Smooth muscle cell (in vitro differentiated cells): ENCODE data around the gene ZNF780A. TPM values are rescaled to one million over a fixed set of nuclear protein-coding genes. Genes with fewer than 3 reads are reported as not detected.
A peak's percentile ranks its signal among the peaks of the same experiment; 100 is the strongest.

ENCODE experiments used
- DNase-seq: peaks from one replicate; lab custom pipeline; 2025; ENCODE audit not compliant: unreplicated experiment; lab: John Stamatoyannopoulos, UW
- H2AFZ ChIP-seq: fragments of 200-600 bp; sonication (generic); 2 replicates; pipeline ENCODE4 v1.6.0; 2016; ENCODE audit warnings: antibody characterized with exemption, low read depth, mild to moderate bottlenecking
- H3F3A ChIP-seq: fragments of 200-600 bp; sonication (generic); 2 replicates; pipeline ENCODE4 v1.6.0; 2017; ENCODE audit warnings: antibody characterized with exemption, low read depth
- H3K27ac ChIP-seq: fragments of 200-600 bp; sonication (generic); 2 replicates; pipeline ENCODE4 v1.5.1; 2016; ENCODE audit warnings: low read depth, mild to moderate bottlenecking
- H3K27me3 ChIP-seq: fragments of 200-600 bp; sonication (generic); 2 replicates; pipeline ENCODE4 v1.6.1; 2016; ENCODE audit warnings: low read depth, mild to moderate bottlenecking
- H3K36me3 ChIP-seq: fragments of 200-600 bp; sonication (generic); 2 replicates; pipeline ENCODE4 v1.5.1; 2016; ENCODE audit warnings: low read depth
- H3K4me1 ChIP-seq: fragments of 200-600 bp; sonication (generic); 2 replicates; pipeline ENCODE4 v1.5.1; 2016; ENCODE audit warnings: low read depth
- H3K4me2 ChIP-seq: fragments of 200-600 bp; sonication (generic); 2 replicates; pipeline ENCODE4 v1.6.0; 2016; ENCODE audit warnings: mild to moderate bottlenecking
- H3K4me3 ChIP-seq: fragments of 200-600 bp; sonication (generic); 2 replicates; pipeline ENCODE4 v1.5.1; 2016; ENCODE audit warnings: mild to moderate bottlenecking
- H3K79me2 ChIP-seq: fragments of 200-600 bp; sonication (generic); 2 replicates; pipeline ENCODE4 v1.6.0; 2016; ENCODE audit warnings: low read depth, mild to moderate bottlenecking
- H3K9ac ChIP-seq: fragments of 200-600 bp; sonication (generic); 2 replicates; pipeline ENCODE4 v1.6.0; 2016; ENCODE audit warnings: low read depth
- H3K9me3 ChIP-seq: fragments of 200-600 bp; sonication (generic); replicated peaks from 2 replicates; pipeline ENCODE4 v1.5.1; 2016; ENCODE audit warnings: low read depth
- H4K20me1 ChIP-seq: fragments of 200-600 bp; sonication (generic); 2 replicates; pipeline ENCODE4 v1.6.0; 2016; ENCODE audit warnings: low read depth
- WGBS: methylation state at CpG from one replicate; pipeline ENCODE4 v1.1.7; 2016; ENCODE audit warnings: low lambda C conversion rate; 5-methylcytosine and 5-hydroxymethylcytosine counted together
- polyA plus RNA-seq: library from polyadenylated mRNA; unstranded; fragments of >200 nt; fragmentation: Nextera tagmentation; extraction: Ambion mirVana; gene quantifications from 2 replicates; pipeline ENCODE4 v1.2.1, GENCODE V29; 2016
- total RNA-seq: library from RNA; depleted of rRNA; stranded (reverse); fragments of >200 nt; gene quantifications from 2 replicates; pipeline ENCODE4 v1.2.3, GENCODE V29; 2014
- TF ChIP-seq, protein P1 (sequence below): fragments of 200-600 bp; sonication (generic); IDR thresholded peaks from 2 replicates; pipeline ENCODE4 v1.5.1; 2017; ENCODE audit warnings: borderline replicate concordance, mild to moderate bottlenecking, antibody characterized with exemption; ENCODE audit not compliant: insufficient read depth, poor library complexity, severe bottlenecking

The ZNF780A gene
- total and polyA plus RNA-seq, 2 experiments from 2014 or later = 4.4 to 5.2 TPM

DNA sequence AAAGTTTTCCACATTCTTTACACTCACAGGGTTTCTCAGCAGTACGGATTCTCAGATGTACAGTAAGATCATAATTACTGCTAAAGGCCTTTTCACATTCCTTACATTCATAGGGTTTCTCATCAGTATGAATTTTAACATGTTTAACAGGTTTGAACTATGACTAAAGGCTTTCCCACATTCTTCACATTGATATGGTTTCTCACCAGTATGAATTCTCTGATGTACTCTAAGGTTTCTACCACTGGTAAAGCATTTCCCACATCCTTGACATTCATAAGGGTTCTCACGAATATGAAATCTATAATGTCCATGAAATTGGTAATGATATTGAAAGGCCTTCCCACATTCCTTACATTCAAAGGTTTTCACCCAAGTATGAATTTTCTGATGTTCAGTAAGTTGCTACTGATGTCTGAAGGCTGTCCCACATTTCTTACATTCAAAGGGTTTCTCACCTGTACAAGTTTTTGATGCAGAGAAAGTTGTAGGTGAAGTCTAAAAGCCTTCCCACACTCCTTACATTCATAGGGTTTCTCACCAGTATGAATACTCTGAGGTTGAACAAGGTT lies 56.7 kb downstream of the ZNF780A start:
- H3K9me3 ChIP-seq = peaks cover 52% of the 10 kb centered on the region
- WGBS = 95% methylated on average over 2 of the region's 2 CpGs
- no peaks in the 10 kb centered on the region for H3K79me2 ChIP-seq
- H3K4me3 ChIP-seq = no peak overlapping the region
- H3K4me2 ChIP-seq = no peak overlapping the region
- H3K9ac ChIP-seq = no peak overlapping the region
- DNase-seq = no peak
- TF ChIP-seq, protein P1, sequence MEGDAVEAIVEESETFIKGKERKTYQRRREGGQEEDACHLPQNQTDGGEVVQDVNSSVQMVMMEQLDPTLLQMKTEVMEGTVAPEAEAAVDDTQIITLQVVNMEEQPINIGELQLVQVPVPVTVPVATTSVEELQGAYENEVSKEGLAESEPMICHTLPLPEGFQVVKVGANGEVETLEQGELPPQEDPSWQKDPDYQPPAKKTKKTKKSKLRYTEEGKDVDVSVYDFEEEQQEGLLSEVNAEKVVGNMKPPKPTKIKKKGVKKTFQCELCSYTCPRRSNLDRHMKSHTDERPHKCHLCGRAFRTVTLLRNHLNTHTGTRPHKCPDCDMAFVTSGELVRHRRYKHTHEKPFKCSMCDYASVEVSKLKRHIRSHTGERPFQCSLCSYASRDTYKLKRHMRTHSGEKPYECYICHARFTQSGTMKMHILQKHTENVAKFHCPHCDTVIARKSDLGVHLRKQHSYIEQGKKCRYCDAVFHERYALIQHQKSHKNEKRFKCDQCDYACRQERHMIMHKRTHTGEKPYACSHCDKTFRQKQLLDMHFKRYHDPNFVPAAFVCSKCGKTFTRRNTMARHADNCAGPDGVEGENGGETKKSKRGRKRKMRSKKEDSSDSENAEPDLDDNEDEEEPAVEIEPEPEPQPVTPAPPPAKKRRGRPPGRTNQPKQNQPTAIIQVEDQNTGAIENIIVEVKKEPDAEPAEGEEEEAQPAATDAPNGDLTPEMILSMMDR = no peak
- H3K27ac ChIP-seq = no peak overlapping the region
- H2AFZ ChIP-seq = no peak overlapping the region
- peaks cover 10% of the 10 kb centered on the region for H3F3A ChIP-seq
- peaks cover 6% of the 10 kb centered on the region for H3K36me3 ChIP-seq
- no peaks in the 10 kb centered on the region for H3K27me3 ChIP-seq
- H4K20me1 ChIP-seq = no peaks in the 10 kb centered on the region
- H3K4me1 ChIP-seq = no peaks in the 10 kb centered on the region

DNA sequence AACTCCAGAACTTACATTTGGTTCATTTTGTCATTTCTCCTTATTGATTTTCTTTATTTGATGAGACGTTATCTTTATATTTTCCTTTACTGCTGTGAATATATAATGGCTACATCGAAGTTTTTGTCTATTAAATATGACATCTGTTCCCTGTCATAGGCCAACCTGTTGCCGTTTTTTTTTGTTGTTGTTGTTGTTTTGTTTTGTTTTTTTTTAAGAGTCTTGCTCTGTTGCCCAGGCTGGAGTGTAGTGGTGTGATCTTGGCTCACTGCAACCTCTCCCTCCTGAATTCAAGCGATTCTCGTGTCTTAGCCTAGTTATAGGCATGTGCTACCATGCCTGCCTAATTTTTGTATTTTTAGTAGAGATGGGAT lies 64.2 kb downstream of the ZNF780A start:
- Histone ChIP-seq H3K9ac (no peak overlapping the region), H3K79me2 (no peaks in the 10 kb centered on the region), H3K4me1 (no peaks in the 10 kb centered on the region), H3K36me3 (no peaks in the 10 kb centered on the region), H2AFZ (no peak overlapping the region), H3F3A (no peaks in the 10 kb centered on the region), H3K4me3 (no peak overlapping the region), H3K27ac (no peak overlapping the region), H3K4me2 (no peak overlapping the region), H3K27me3 (no peaks in the 10 kb centered on the region), H4K20me1 (no peaks in the 10 kb centered on the region), H3K9me3 (peaks cover 43% of the 10 kb centered on the region)
- TF ChIP-seq, protein P1 = no peak
- no peak for DNase-seq
- WGBS = 97% methylated on average over 5 of the region's 5 CpGs

DNA sequence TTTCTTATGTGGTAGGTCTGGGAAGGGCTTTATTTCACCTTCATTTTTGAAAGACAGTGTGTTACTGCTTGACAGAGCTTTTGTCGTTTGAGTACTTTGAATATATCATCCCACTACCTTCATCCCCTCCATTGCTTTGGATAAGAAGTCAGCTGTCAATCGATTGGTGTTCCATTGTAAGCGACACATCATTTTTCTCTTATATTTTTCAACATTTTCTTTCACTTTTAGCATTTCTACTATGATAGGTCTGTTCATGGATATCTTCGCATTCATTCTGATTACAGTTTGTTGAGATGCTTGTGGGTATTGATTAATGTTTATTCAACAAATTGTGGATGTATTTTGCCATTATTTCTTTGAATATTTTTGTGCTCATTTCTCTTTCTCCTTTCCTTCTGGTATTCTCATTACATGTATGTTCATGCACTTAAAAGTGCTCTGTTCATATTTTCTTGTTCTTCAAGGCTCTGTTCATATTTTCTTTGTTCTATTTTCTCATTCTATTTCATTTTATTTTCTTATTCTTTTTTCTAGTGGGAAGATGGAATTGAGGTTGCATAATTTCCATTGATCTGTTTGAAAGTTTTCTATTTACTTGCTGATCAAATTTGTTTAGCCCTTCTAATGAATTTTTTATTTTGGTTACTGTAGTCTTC lies 64.7 kb downstream of the ZNF780A start:
- Histone ChIP-seq H3K27me3 (no peaks in the 10 kb centered on the region), H3K79me2 (no peaks in the 10 kb centered on the region), H4K20me1 (no peaks in the 10 kb centered on the region), H3F3A (no peaks in the 10 kb centered on the region), H3K9ac (no peak overlapping the region), H3K36me3 (no peaks in the 10 kb centered on the region), H3K4me3 (peak overlapping the region; percentile 19), H3K9me3 (peaks cover 38% of the 10 kb centered on the region), H2AFZ (no peak overlapping the region), H3K27ac (no peak overlapping the region), H3K4me2 (no peak overlapping the region), H3K4me1 (no peaks in the 10 kb centered on the region)
- TF ChIP-seq, protein P1 = no peak
- 93% methylated on average over 4 of the region's 4 CpGs for WGBS
- DNase-seq = no peak

DNA sequence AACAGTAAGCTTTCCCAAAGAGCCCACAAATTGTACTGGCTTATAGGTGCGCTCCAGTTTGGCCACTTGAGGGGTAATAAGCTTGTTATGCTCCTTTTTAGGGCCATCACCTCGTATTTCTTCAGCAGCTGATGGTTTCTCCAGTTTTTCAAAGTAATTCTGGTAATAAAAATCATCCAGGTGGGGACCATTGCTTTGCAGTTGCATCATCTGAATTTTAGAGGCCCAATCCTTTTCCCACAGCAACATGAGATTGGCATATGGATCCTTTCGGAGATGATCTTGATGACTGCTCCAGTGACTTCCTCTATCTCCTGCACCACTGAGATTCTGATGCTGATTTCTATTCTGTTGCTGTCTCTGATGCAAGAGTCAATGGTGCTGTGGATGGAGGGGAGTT lies 66.8 kb downstream of the ZNF780A start:
- DNase-seq = no peak
- WGBS = 89% methylated on average over 3 of the region's 3 CpGs
- Histone ChIP-seq H3K27ac (no peak overlapping the region), H4K20me1 (no peaks in the 10 kb centered on the region), H3K4me3 (no peak overlapping the region), H3F3A (no peaks in the 10 kb centered on the region), H3K4me2 (no peak overlapping the region), H3K36me3 (peaks cover 6% of the 10 kb centered on the region), H3K4me1 (no peaks in the 10 kb centered on the region), H3K9ac (no peak overlapping the region), H3K79me2 (no peaks in the 10 kb centered on the region), H3K9me3 (peaks cover 30% of the 10 kb centered on the region), H2AFZ (no peak overlapping the region), H3K27me3 (no peaks in the 10 kb centered on the region)
- TF ChIP-seq, protein P1 = no peak
